CD4-positive, alpha-beta T cell (primary cell): Measurements from ENCODE around the gene IRX3. TPM values are rescaled to one million over a fixed set of nuclear protein-coding genes. Genes with fewer than 3 reads are reported as not detected.

Experiments used
- ATAC-seq: fragments of 200-7000 bp; cut with Tn5 transposase; one replicate; pipeline ENCODE4 v1.10.0; 2022; ENCODE audit warnings: mild to moderate bottlenecking; ENCODE audit not compliant: poor library complexity
- CTCF ChIA-PET: fragments of 350-600 bp; sonication (Branson Sonifier 250); formaldehyde crosslinking; loops from one replicate; lab custom pipeline; 2021; ENCODE audit warnings: antibody characterized with exemption, inconsistent platforms; lab: Charles Lee
- POLR2A ChIA-PET: fragments of 350-600 bp; sonication (Branson Sonifier 250); formaldehyde crosslinking; loops from one replicate; lab custom pipeline; 2021; ENCODE audit warnings: antibody characterized with exemption, inconsistent platforms; lab: Charles Lee
- DNase-seq, 14 experiments: peaks; one replicate each; pipeline ENCODE4 v3.0.0-alpha.2; 2013 to 2020; ENCODE audit warnings: mixed read lengths in 2 of 14
- H3K27ac ChIP-seq, 2 donors: one replicate each; pipeline versions ENCODE4 v1.5.1 to v1.7.0; 2013; ENCODE audit warnings: low read length in 2 of 2, low read depth in 1 of 2, mild to moderate bottlenecking in 1 of 2
- H3K27me3 ChIP-seq, 2 experiments: 1 replicate in 1 of 2; 2 replicates in 1 of 2; pipeline versions ENCODE4 v1.6.1 to v1.7.0; 2013; ENCODE audit warnings: low read length in 2 of 2, control low read depth in 1 of 2, mild to moderate bottlenecking in 1 of 2, moderate library complexity in 1 of 2; ENCODE audit not compliant: insufficient read depth in 2 of 2, control insufficient read depth in 1 of 2
- H3K36me3 ChIP-seq: one replicate; pipeline ENCODE4 v1.6.1; 2013; ENCODE audit warnings: low read length, control low read depth; ENCODE audit not compliant: insufficient read depth
- H3K4me1 ChIP-seq: one replicate; pipeline ENCODE4 v1.6.1; 2013; ENCODE audit warnings: low read length, control low read depth; ENCODE audit not compliant: insufficient read depth
- H3K4me3 ChIP-seq: one replicate; pipeline ENCODE4 v1.5.1; 2013; ENCODE audit warnings: mild to moderate bottlenecking, low read length, moderate library complexity
- H3K9me3 ChIP-seq, 2 experiments: 1 replicate in 1 of 2; 2 replicates in 1 of 2; pipeline versions ENCODE4 v1.6.1 to v1.7.0; 2013; ENCODE audit warnings: low read length in 2 of 2, mild to moderate bottlenecking in 2 of 2, control low read depth in 1 of 2, moderate library complexity in 1 of 2; ENCODE audit not compliant: control insufficient read depth in 1 of 2, insufficient read depth in 1 of 2
- H3K27ac Mint-ChIP-seq: one replicate; pipeline ENCODE4 v1.8.0; 2020; ENCODE audit warnings: mixed read lengths
- H3K27me3 Mint-ChIP-seq: one replicate; pipeline ENCODE4 v1.8.0; 2021; ENCODE audit warnings: mixed read lengths
- H3K36me3 Mint-ChIP-seq: one replicate; pipeline ENCODE4 v1.8.0; 2021; ENCODE audit warnings: low read depth, mixed read lengths
- H3K4me1 Mint-ChIP-seq: one replicate; pipeline ENCODE4 v1.8.0; 2021; ENCODE audit warnings: low read depth, mixed read lengths
- H3K4me3 Mint-ChIP-seq: one replicate; pipeline ENCODE4 v1.8.0; 2020; ENCODE audit warnings: mild to moderate bottlenecking, mixed read lengths
- H3K9me3 Mint-ChIP-seq: one replicate; pipeline ENCODE4 v1.8.0; 2020; ENCODE audit warnings: mixed read lengths
- CTCF ChIP-seq: fragments of 200-600 bp; IDR thresholded peaks from one replicate; pipeline ENCODE4 v1.8.0; 2022; ENCODE audit warnings: antibody characterized with exemption, mild to moderate bottlenecking
- intact Hi-C, 2 experiments: fragments of 100-400 bp; cut with DNase I in 1 of 2; cut with micrococcal nuclease in 1 of 2; formaldehyde crosslinking; loops; one replicate each; pipeline versions ENCODE4 v1.15.1 to v1.9.0; 2023 to 2025; cut with DNase I, micrococcal nuclease
- total RNA-seq, 174 experiments: library from RNA in 2 of 174; stranded (reverse) in 2 of 174; gene quantifications; one replicate each; pipeline ENCODE4 v1.2.3 and lab custom pipeline; 2021 to 2026

Gene IRX3
- total RNA-seq, 2 experiments from 2014 or later, result not detected

GRCh38 chr16:54318941-54319340 is 32.4 kb upstream of the IRX3 start:
- H3K9me3 ChIP-seq, result no peaks in the 10 kb centered on the region
- Mint-ChIP-seq H3K27me3 (no peaks in the 10 kb centered on the region), H3K27ac (no peak overlapping the region), H3K36me3 (no peaks in the 10 kb centered on the region), H3K4me1 (no peaks in the 10 kb centered on the region), H3K4me3 (no peak overlapping the region), H3K9me3 (no peaks in the 10 kb centered on the region)
- H3K27me3 ChIP-seq, result no peaks in the 10 kb centered on the region
- POLR2A ChIA-PET, result no interaction called here
- CTCF ChIA-PET, result no interaction called here
- intact Hi-C loops, result no loop called here
- ATAC-seq, result no peak
- no peak overlapping the region for H3K27ac ChIP-seq
- H3K36me3 ChIP-seq, result no peaks in the 10 kb centered on the region
- no peak for TF ChIP-seq CTCF
- no peaks in the 10 kb centered on the region for H3K4me1 ChIP-seq
- DNase-seq, result no peak
- H3K4me3 ChIP-seq, result no peak overlapping the region

- no peak for TF ChIP-seq CTCF
- DNase-seq (no peak), ATAC-seq (no peak)
- ChIA-PET CTCF (no interaction called here), POLR2A (no interaction called here)
- Mint-ChIP-seq H3K4me1 (no peaks in the 10 kb centered on the region), H3K36me3 (no peaks in the 10 kb centered on the region), H3K27me3 (no peaks in the 10 kb centered on the region), H3K9me3 (no peaks in the 10 kb centered on the region), H3K27ac (no peak overlapping the region), H3K4me3 (no peak overlapping the region)
- no peaks in the 10 kb centered on the region for H3K36me3 ChIP-seq
- H3K4me1 ChIP-seq, result no peaks in the 10 kb centered on the region
- no peaks in the 10 kb centered on the region for H3K9me3 ChIP-seq
- no peak overlapping the region for H3K4me3 ChIP-seq
- no peaks in the 10 kb centered on the region for H3K27me3 ChIP-seq
- intact Hi-C loops, result no loop called here
- no peak overlapping the region for H3K27ac ChIP-seq
These were observed 30.6 kb upstream of the IRX3 start for GRCh38 chr16:54317101-54317611.

- Mint-ChIP-seq H3K4me1 (no peaks in the 10 kb centered on the region), H3K27me3 (no peaks in the 10 kb centered on the region), H3K9me3 (no peaks in the 10 kb centered on the region), H3K36me3 (no peaks in the 10 kb centered on the region), H3K27ac (no peak overlapping the region), H3K4me3 (no peak overlapping the region)
- Histone ChIP-seq H3K27ac (no peak overlapping the region), H3K27me3 (no peaks in the 10 kb centered on the region), H3K4me3 (no peak overlapping the region), H3K36me3 (no peaks in the 10 kb centered on the region), H3K4me1 (no peaks in the 10 kb centered on the region), H3K9me3 (no peaks in the 10 kb centered on the region)
- TF ChIP-seq CTCF, result no peak
- intact Hi-C loops, result no loop called here
- POLR2A ChIA-PET, result no interaction called here
- DNase-seq, result no peak
- no peak for ATAC-seq
- CTCF ChIA-PET, result no interaction called here
These were observed 29.7 kb upstream of the IRX3 start for GRCh38 chr16:54316095-54316889.
